G401.6 (cell line): ENCODE measurements around the gene NEDD4L.

Experiments
- FAIRE-seq: peaks from 2 replicates; lab custom pipeline; 2012; peaks lifted over from hg19 to GRCh38; lab: Jason Lieb, UNC

NEDD4L gene

GRCh38 chr18:58119819-58120218 lies 75.8 kb downstream of the NEDD4L start:
- FAIRE-seq = no peak

GRCh38 chr18:58124475-58124874 lies 80.4 kb downstream of the NEDD4L start:
- FAIRE-seq = no peak

GRCh38 chr18:58125183-58125582 lies 81.2 kb downstream of the NEDD4L start:
- no peak for FAIRE-seq

- no peak for FAIRE-seq
These were observed 81.7 kb downstream of the NEDD4L start for GRCh38 chr18:58125756-58126155.

GRCh38 chr18:58128381-58129374 lies 84.7 kb downstream of the NEDD4L start:
- no peak for FAIRE-seq

GRCh38 chr18:58132595-58133261 lies 88.7 kb downstream of the NEDD4L start:
- FAIRE-seq = no peak

- FAIRE-seq = no peak
These were observed 91.2 kb downstream of the NEDD4L start for GRCh38 chr18:58135183-58135641.

GRCh38 chr18:58135701-58136331 lies 91.8 kb downstream of the NEDD4L start:
- no peak for FAIRE-seq

- no peak for FAIRE-seq
These were observed 92.9 kb downstream of the NEDD4L start for GRCh38 chr18:58136879-58137278.

- FAIRE-seq = no peak
These were observed 95.7 kb downstream of the NEDD4L start for GRCh38 chr18:58139459-58140386.

- no peak for FAIRE-seq
These were observed 96.6 kb downstream of the NEDD4L start for GRCh38 chr18:58140387-58141325.

- FAIRE-seq = no peak
These were observed 99.4 kb downstream of the NEDD4L start for GRCh38 chr18:58143386-58143785.

- no peak for FAIRE-seq
These were observed 100.1 kb downstream of the NEDD4L start for GRCh38 chr18:58144106-58144505.

- no peak for FAIRE-seq
These were observed 100.8 kb downstream of the NEDD4L start for GRCh38 chr18:58144671-58145285.

GRCh38 chr18:58146099-58146498 lies 102.1 kb downstream of the NEDD4L start:
- no peak for FAIRE-seq

GRCh38 chr18:58148954-58149471 lies 105.0 kb downstream of the NEDD4L start:
- FAIRE-seq = no peak

- FAIRE-seq = no peak
These were observed 106.7 kb downstream of the NEDD4L start for GRCh38 chr18:58150772-58151171.

GRCh38 chr18:58152216-58152615 lies 108.2 kb downstream of the NEDD4L start:
- no peak for FAIRE-seq

- FAIRE-seq = no peak
These were observed 108.9 kb downstream of the NEDD4L start for GRCh38 chr18:58152891-58153290.

GRCh38 chr18:58156516-58156915 lies 112.5 kb downstream of the NEDD4L start:
- FAIRE-seq = no peak
